Stimulated activated CD4-positive, alpha-beta T cell treated with anti-CD3 and anti-CD28 coated beads, Interleukin-2, amount 100 ng/mL, for 48 hours (primary cell): ENCODE measurements around the gene MEG3.

Experiments
- DNase-seq, 2 donors: peaks; one replicate each; pipeline ENCODE4 v3.0.0-alpha.2; 2020

Gene MEG3

GRCh38 chr14:100884456-100884855 lies 58.5 kb downstream of the MEG3 start:
- no peak for DNase-seq

DNA sequence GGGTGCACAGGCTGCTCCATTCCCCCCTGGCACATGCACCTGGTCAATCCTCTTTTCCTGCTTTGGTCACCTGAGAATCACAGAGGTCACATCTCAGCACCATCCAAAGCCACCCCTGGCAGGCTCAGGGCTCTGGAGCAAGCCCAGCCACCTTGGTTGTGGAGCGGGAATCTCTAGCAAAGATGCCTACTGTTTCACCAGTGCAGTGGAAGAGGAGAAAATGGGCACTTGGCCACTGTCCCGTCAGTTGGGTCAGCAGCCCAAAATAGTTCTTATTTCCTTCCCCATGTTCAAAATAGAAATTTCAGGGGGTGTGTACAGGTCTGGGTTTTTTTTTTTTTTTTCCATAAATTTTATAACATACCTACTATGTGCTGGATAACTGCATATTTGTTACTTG lies 59.3 kb downstream of the MEG3 start:
- DNase-seq, result no peak

DNA sequence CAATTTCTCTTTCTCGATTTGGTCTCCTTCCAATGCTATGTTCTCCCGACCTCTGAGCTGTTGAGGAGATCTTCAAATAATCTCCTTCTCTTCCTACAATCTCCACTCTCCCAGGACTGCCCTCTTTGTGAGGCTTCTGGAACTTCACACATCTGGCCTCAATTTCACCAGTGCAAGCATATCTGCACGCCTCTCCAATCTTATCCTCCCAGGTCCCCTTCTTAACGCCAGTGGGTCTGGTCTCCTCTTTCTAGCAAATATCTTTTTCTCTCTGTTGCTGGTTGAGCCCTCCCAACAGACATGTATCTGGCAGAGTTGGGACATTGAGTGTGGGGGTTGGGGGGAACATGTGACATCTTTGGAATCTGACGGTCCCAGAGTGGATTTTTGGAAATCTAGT lies 59.7 kb downstream of the MEG3 start:
- DNase-seq, result no peak

DNA sequence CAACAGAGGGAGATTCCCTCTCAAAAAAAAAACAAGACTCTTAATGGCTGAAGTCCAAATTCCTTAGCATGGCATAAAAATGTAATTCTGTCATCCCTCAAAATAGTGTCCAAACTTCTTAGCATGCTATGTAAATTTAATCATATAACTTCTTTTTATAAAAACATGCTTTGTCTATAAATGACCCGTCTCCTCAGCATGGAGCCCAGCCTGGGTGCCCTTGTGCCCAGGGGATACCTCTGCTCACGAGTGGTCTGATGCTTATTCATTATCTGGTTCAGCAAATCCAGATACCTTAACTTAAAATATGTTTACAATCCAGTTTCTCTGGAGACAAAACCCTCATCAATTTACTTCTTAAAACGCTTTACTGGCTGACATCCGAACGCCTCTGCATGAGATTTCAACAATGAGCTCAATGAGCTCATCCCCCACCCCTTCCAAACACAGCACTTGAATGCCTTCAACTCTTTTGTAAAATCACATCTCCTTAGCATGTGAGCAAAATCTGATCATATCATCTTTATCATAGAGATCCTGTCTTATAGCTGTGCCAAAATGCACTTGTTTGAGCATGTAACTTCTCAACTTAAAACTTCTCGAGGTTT lies 61.9 kb downstream of the MEG3 start:
- no peak for DNase-seq

DNA sequence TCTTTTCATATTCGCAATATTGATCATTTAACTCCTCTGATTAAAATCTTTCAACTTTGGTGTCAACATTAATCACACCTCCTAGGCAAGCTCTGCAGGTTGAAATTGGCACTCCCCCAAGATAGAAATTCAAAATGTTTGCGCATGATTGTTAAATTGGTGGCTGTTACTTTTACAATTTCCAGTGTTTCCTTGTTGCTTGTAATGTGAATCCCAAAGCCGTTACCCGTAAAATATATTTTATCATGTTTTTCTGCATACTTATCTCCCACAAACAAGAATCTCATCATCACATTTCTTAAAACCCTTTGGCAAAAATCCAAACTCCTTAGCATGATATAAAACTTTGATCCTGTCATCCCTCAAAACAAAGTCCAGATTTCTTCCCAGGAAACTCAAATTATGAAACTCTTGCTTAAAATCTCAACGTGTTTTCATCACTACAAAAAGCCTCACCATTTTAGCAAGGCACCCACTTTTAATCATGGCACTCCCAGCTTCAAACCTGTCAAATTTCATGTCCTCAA lies 62.9 kb downstream of the MEG3 start:
- DNase-seq, result no peak

- no peak for DNase-seq
Measured at GRCh38 chr14:100889641-100890040, 63.7 kb downstream of the MEG3 start.

DNA sequence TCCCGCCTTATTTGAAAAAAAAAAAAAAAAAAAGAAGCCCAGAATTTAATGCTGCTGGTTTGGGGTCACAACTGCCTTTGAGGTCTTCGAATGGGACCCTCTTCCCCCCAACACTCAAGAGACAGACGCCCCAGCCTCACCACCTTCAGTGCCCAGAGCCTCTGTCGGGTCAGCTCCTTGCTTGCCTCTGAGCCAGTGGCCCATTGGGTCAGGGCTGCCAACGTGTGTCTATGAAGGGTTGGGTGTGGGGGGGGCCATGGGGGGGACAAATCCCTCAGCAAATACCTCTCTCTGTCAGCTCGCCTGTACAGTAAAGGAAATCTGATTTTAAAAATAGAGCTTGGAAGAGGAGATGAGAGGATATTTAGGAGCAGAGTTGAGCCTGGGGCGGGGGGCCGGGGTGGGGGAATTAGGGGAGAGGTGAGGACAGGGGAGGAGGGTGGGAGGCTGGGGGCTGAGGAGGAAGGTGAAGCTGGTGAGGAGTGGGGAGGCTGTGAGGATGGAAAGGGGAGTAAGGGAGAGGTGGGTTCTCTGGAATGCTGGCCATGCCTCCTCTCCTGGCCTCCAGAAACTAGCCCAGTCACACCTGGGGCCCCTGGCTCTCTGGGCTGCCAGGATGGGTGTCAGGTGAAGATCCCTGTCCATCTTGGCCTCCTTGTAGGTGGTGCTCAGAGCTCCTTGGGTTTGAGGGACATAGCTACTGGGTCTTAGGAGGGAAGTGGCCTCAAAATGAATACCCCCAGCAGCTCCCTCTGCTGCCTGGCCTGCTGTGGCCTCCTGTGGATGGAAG lies 64.3 kb downstream of the MEG3 start:
- no peak for DNase-seq

DNA sequence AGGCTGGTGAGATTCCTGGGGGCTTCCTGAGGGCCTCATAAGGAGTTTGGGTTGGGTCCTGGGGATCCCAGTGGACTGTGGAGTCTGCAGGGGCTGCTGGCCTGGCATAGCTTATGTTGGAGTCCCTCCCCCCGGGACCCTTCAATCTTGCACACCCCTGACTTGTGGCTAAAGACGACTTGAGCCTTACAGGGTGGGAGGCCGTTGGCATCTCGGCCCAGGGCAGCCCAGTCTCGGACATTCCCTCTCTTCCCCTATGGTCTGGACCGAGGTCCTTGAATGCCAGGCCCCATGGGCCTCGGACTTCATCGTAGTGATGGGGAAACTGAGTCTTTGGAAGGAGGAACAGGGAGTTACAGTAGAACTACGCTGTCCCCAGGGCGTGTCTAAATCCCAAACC lies 65.1 kb downstream of the MEG3 start:
- no peak for DNase-seq

GRCh38 chr14:100891501-100892445 lies 65.9 kb downstream of the MEG3 start:
- no peak for DNase-seq

- no peak for DNase-seq
Measured at GRCh38 chr14:100892496-100893227, 66.7 kb downstream of the MEG3 start.

GRCh38 chr14:100893228-100893601 lies 67.3 kb downstream of the MEG3 start:
- no peak for DNase-seq

DNA sequence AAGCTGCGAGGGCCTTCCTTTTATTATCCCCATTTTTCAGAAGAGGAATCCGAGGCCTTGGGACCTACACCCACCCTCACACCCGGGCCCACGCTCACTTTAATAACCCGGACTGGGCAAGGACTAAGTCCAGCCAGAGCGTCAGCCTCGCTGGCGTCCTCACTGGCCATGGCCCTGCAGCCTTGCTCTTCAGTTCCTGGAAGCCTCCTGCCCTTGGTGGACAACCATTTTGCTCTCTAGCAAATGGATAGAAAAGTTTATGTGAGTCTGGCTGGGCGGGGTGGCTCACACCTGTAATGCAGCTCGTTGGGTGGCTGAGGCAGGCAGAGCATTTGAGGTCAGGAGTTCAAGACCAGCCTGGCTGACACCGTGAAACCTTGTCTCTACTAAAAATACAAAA lies 67.8 kb downstream of the MEG3 start:
- DNase-seq, result no peak

- DNase-seq, result no peak
Measured at GRCh38 chr14:100894416-100894815, 68.5 kb downstream of the MEG3 start.

DNA sequence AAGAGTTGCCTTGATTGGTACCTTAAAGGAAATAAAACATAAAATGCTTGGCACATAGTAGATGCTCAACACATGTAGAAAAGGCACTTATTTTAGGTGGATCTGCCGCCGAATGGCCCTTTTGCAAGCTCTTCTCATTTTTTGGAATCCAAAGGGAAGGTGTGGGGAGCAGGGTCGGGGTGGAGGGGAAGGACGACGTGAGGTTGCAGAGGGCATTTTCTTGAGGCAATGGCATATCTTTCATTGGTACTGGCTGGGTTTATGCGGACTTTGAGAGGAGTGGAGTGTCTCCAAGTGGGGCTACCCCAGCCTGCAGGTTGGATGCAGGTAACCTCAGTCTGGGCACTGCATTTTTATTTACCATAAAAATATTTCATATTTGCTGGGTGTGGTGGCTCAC lies 69.5 kb downstream of the MEG3 start:
- no peak for DNase-seq

GRCh38 chr14:100896369-100897060 lies 70.6 kb downstream of the MEG3 start:
- DNase-seq, result no peak

GRCh38 chr14:100898465-100898864 lies 72.5 kb downstream of the MEG3 start:
- no peak for DNase-seq

GRCh38 chr14:100898935-100899883 lies 73.3 kb downstream of the MEG3 start:
- DNase-seq, result no peak

DNA sequence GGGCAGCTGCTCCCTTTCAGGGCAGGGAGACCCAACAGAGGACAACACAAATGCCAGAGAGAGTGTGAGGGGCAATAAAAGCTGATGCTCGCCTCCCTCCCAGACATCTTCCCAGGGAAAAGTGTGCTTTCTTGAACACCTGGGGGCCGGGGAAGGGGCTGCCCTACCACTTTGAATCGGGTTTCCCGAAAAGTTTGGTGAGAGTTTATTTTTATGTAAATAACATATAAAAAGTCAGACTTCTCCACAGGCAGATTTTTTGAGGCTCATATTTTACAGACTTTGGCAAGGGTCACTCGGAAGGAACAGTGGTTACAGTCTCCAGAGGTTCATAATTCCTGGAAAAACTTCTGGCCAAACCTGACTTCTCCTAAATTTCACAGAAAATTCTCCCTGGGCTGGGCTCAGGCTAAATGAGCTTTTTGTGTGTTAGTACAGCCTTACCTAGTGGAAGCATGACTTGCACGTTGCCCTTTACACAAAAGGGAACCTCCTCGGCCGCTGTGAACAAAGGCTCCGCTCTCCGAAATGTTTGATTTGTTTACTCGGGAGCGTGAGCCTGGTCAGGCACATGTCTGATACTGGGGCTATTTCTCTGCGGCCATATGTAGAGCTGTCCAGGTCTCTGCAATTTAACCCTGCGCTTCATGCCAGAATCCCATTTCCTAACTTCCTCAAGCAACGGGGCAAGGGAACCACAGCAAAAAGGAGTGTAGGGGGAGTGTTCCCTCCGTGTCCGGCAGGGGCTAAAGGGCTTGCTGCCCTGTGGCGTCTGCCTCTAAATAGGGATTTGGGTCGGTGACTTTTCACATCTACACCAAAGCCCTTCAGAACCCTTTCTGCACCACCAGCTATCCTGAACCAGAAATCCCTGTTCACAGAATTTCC lies 74.2 kb downstream of the MEG3 start:
- no peak for DNase-seq

- DNase-seq, result peak in 1 of 2 donors; percentile 8
Measured at GRCh38 chr14:100900837-100901390, 75.0 kb downstream of the MEG3 start.
